ENCODE results near the gene KIF7. TPM values are rescaled to one million over a fixed set of nuclear protein-coding genes. Genes with fewer than 3 reads are reported as not detected.

Gene KIF7
- total and polyA plus RNA-seq, 2 donors (not counting 3 experiments of a cell fraction or from before 2014, with no cell fraction given), result 4.2 to 11.3 TPM

GRCh38 chr15:89677381-89677780 lies 22.1 kb upstream of the KIF7 start:
- Histone ChIP-seq H3K4me1 (ENCODE audit: control insufficient read depth, extremely low read depth, insufficient read depth, low read length) (no peaks in the 10 kb centered on the region), H3K4me2 (ENCODE audit: insufficient read depth, low read length) (no peak overlapping the region), H3K36me3 (ENCODE audit: control insufficient read depth in 2 of 2, extremely low read depth in 1 of 2, insufficient read depth in 2 of 2, low read length in 2 of 2) (no peaks in the 10 kb centered on the region), H3K9me3 (replicated peaks; ENCODE audit: control insufficient read depth, insufficient read depth, low read length) (no peaks in the 10 kb centered on the region), H3K27ac (ENCODE audit: insufficient read depth, low read depth, low read length) (no peak overlapping the region), H2AFZ (ENCODE audit: low read depth, low read length) (no peak overlapping the region), H3K9me1 (replicated peaks; ENCODE audit: control insufficient read depth, extremely low read depth, insufficient read depth, low read length) (no peaks in the 10 kb centered on the region), H3K9ac (replicated peaks; ENCODE audit: extremely low read depth, insufficient read depth, low read length) (no peak overlapping the region), H4K20me1 (replicated peaks; ENCODE audit: control insufficient read depth, extremely low read depth, insufficient read depth, low read length) (no peaks in the 10 kb centered on the region), H3K27me3 (ENCODE audit: control insufficient read depth in 2 of 2, insufficient read depth in 2 of 2, low read length in 2 of 2) (peaks cover 0 to 5% of the 10 kb centered on the region in 2 experiments), H3K4me3 (replicated peaks in 1 of 3; ENCODE audit: insufficient read depth in 1 of 3, low read depth in 1 of 3, low read length in 3 of 3) (no peak overlapping the region), H3K79me2 (ENCODE audit: control insufficient read depth, insufficient read depth, low read length) (no peaks in the 10 kb centered on the region)
- no peak for DNase-seq (ENCODE audit: low read depth, low spot score)
- TF ChIP-seq MYC (IDR thresholded peaks at IDR 0.05; ENCODE audit: low read depth, low read length), result no peak
- no peak for TF ChIP-seq EZH2 (IDR thresholded peaks at IDR 0.05; ENCODE audit: borderline replicate concordance, low read depth, low read length, severe bottlenecking)
- TF ChIP-seq FOS (IDR thresholded peaks at IDR 0.05; ENCODE audit: borderline replicate concordance, insufficient read depth, low read length), result no peak
- TF ChIP-seq JUN (IDR thresholded peaks at IDR 0.05; ENCODE audit: borderline replicate concordance, insufficient read depth, insufficient read length, low read depth), result no peak
- TF ChIP-seq CTCF (IDR thresholded peaks at IDR 0.05; ENCODE audit: extremely low read depth in 1 of 2, insufficient read depth in 1 of 2, low read depth in 1 of 2, low read length in 2 of 2), result no peak
- TF ChIP-seq MAX (IDR thresholded peaks at IDR 0.05; ENCODE audit: insufficient read depth, insufficient read length), result no peak
- TF ChIP-seq POLR2AphosphoS5 (IDR thresholded peaks at IDR 0.05; ENCODE audit: insufficient read depth, low read depth, low read length), result no peak
- dilution Hi-C loops (cut with MboI; ENCODE audit: extremely low pct_ligation_motif_present, low sequenced_read_pairs), result no loop called here
- intact Hi-C loops (cut with micrococcal nuclease), result no loop called here
- FAIRE-seq, result no peak
- no TSS peak for BruUV-seq (replicated peaks)
- ChIA-PET CTCF (interaction anchor here (1.0 to 1.6 kb wide), 2 partner anchors 9 to 14 kb away, joined by 3 read pairs; no protein-coding TSS in a partner anchor), POLR2A (no interaction called here)

All from endothelial cell of umbilical vein (primary cell).